ENCODE measurements around the gene PPP1R16B.

DNA sequence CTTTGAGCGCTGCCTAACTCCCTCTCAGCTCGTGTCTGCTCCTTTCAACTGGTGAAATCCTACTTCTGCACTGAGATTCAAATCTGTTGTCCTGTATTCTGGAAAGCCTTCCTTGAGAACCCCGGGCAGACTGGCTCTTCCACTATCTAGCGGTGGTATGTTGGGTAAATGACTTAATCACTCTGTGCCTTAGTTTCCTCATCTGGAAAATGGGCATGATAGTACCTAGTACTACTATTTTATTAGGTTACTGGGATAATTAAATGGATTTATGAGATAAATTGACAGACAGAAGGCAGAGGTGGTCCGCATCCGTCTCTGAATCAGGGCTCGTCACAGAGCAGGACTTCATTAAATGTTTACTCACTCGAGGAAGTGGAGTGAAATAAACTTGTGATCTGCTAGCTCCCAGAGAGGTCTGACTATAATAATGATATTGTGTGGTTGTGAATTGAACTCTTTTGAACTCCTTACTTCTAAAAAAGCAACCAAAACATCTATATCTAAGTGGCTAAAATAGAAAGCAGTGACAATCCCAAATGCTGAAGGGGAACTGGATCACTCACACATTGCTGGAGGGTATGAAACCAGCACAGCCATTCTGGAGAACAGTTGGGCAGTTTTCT lies 26.6 kb downstream of the PPP1R16B start:
- TF ChIP-seq, protein P1, sequence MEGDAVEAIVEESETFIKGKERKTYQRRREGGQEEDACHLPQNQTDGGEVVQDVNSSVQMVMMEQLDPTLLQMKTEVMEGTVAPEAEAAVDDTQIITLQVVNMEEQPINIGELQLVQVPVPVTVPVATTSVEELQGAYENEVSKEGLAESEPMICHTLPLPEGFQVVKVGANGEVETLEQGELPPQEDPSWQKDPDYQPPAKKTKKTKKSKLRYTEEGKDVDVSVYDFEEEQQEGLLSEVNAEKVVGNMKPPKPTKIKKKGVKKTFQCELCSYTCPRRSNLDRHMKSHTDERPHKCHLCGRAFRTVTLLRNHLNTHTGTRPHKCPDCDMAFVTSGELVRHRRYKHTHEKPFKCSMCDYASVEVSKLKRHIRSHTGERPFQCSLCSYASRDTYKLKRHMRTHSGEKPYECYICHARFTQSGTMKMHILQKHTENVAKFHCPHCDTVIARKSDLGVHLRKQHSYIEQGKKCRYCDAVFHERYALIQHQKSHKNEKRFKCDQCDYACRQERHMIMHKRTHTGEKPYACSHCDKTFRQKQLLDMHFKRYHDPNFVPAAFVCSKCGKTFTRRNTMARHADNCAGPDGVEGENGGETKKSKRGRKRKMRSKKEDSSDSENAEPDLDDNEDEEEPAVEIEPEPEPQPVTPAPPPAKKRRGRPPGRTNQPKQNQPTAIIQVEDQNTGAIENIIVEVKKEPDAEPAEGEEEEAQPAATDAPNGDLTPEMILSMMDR (IDR thresholded peaks at IDR 0.05), result no peak
- TF ChIP-seq POLR2A (IDR thresholded peaks at IDR 0.05), result no peak
